Heart right ventricle (tissue), 16 donors: ENCODE data around the gene CADM1. TPM values are rescaled to one million over a fixed set of nuclear protein-coding genes. Genes with fewer than 3 reads are reported as not detected.

ENCODE experiments used
- ATAC-seq, 8 donors: fragments of 200-7000 bp; cut with Tn5 transposase; one replicate each; pipeline ENCODE4 v1.9.1; 2020; ENCODE audit warnings: mild to moderate bottlenecking in 8 of 8, moderate library complexity in 8 of 8, moderate number of reproducible peaks in 1 of 8
- DNase-seq, 2 donors: peaks; one replicate each; pipeline ENCODE4 v3.0.0-alpha.2; 2020
- H3K27ac ChIP-seq, 10 donors: fragments of 200-600 bp; sonication (generic) in 2 of 10; one replicate each; pipeline versions ENCODE4 v1.5.0 to v1.8.0; 2020 to 2022; ENCODE audit warnings: mild to moderate bottlenecking in 3 of 10
- H3K27me3 ChIP-seq, 7 donors: fragments of 200-600 bp; one replicate each; pipeline ENCODE4 v1.8.0; 2021 to 2022; ENCODE audit warnings: mild to moderate bottlenecking in 2 of 7
- H3K36me3 ChIP-seq, 9 donors: fragments of 200-600 bp; sonication (generic) in 1 of 9; one replicate each; pipeline versions ENCODE4 v1.5.0 to v1.8.0; 2020 to 2022; ENCODE audit warnings: mild to moderate bottlenecking in 2 of 9
- H3K4me1 ChIP-seq, 9 donors: fragments of 200-600 bp; sonication (generic) in 1 of 9; one replicate each; pipeline versions ENCODE4 v1.5.0 to v1.8.0; 2020 to 2022; ENCODE audit warnings: mild to moderate bottlenecking in 4 of 9
- H3K4me3 ChIP-seq, 10 donors: fragments of 200-600 bp; sonication (generic) in 2 of 10; one replicate each; pipeline versions ENCODE4 v1.5.0 to v1.8.0; 2020 to 2022; ENCODE audit warnings: mild to moderate bottlenecking in 7 of 10, moderate library complexity in 2 of 10
- H3K9me3 ChIP-seq, 11 donors: fragments of 200-600 bp in 10 of 11; sonication (generic) in 2 of 11; one replicate each; pipeline versions ENCODE4 v1.5.0 to v1.8.0; 2013 to 2022; ENCODE audit warnings: mild to moderate bottlenecking in 2 of 11, control low read depth in 1 of 11, moderate library complexity in 1 of 11
- CTCF ChIP-seq, 9 donors: fragments of 200-600 bp; sonication (generic) in 2 of 9; IDR thresholded peaks; one replicate each; pipeline versions ENCODE4 v1.5.0 to v1.8.0; 2021 to 2022; ENCODE audit warnings: antibody characterized with exemption in 9 of 9, mild to moderate bottlenecking in 5 of 9, moderate library complexity in 1 of 9
- WGBS, 2 donors: extraction: QIAGEN DNeasy Blood & Tissue Kit; methylation state at CpG; one replicate each; pipeline ENCODE4 v1.1.7; 2013; ENCODE audit warnings: inconsistent platforms in 1 of 2; 5-methylcytosine and 5-hydroxymethylcytosine counted together
- intact Hi-C, 10 donors: fragments of 100-400 bp; cut with DNase I; formaldehyde crosslinking; loops; one replicate each; pipeline versions ENCODE4 v1.11.1 to v1.14.2; 2022
- polyA plus RNA-seq, 2 donors: library from polyadenylated mRNA; stranded (reverse); fragments of 200-250 nt; gene quantifications; one replicate each; pipeline ENCODE4 v1.2.3, GENCODE V29; 2013
- total RNA-seq, 10 donors: library from RNA; stranded (reverse); fragmentation: NEBNext Ultra II Directional in 3 of 10; extraction: Animal tissue kit (Norgen Biotek cat#: 25700) in 3 of 10; gene quantifications; one replicate each; pipeline versions ENCODE4 v1.2.1 to v1.2.4, GENCODE V29; 2021 to 2023
- donor health status: Arrhythmogenic right ventricular cardiomyopathy.
- donor health status: ischemic (EF 13 %, LVEDD 7.1; RV severe dilation, severe dysfunction).
- donor health status: healthy with polysubstance abuse.
- donor health status: DM: no; HTN: yes; CAD: no.
- donor health status: DM: no; HTN: no; CAD: no.
- donor health status: ischemic (EF 25% LVEDD 6.9; RV normal size, moderate dysfunction).
- donor health status: ischemic (EF 25% LVEDD 5.7; RV mildly dilated, moderate dysfunction).
- donor health status: healthy.
- donor health status: DM: yes; HTN: yes; CAD: no.
- donor health status: Ischemic cardiomyopathy.
- donor health status: ischemic (EF 35%, LVEDD 5.7; RV mildly dilated, moderate dysfunction).
- donor health status: nonischemic (EF 11% LVEDD 7.7; RV severe dilation, severe dysfunction).
- donor health status: DM: yes; HTN: yes; CAD: no.
- donor health status: PGD.
- donor health status: ischemic (EF 29% LVEDD 5.4; RV normal size, mild dysfunction).
- donor health status: nonischemic (EF 23%, LVEDD 6.1; RV moderate dilation, normal function).

CADM1 gene
- total and polyA plus RNA-seq, 12 donors: 10.2 to 83.0 (median 41.4) TPM

- 1% methylated on average over 71 to 77 of the region's 77 CpGs for WGBS, 2 donors
- Histone ChIP-seq H3K9me3 (no peaks in the 10 kb centered on the region), H3K27me3 (peaks cover 0 to 91% (median 24%) of the 10 kb centered on the region in 7 donors), H3K4me3 (peak overlapping the region; percentile 36 to 77 (median 65)), H3K4me1 (peaks cover 0 to 44% (median 23%) of the 10 kb centered on the region in 9 donors), H3K27ac (peak overlapping the region; percentile 18 to 90 (median 77)), H3K36me3 (no peaks in the 10 kb centered on the region)
- TF ChIP-seq CTCF (IDR thresholded peaks at IDR 0.05): peak in 7 of 9 donors; percentile 35 to 69 (median 51)
- intact Hi-C loops: loop anchor here in 9 of 10 donors (1.0 to 10.0 kb wide), 11 partner anchors 56 to 174 kb away; no protein-coding TSS in a partner anchor
- ATAC-seq (peak; percentile 44 to 81 (median 67)), DNase-seq (peak; percentile 61 to 74)
These were observed 931 bp downstream of the CADM1 start for GRCh38 chr11:115503083-115503885.

GRCh38 chr11:115502636-115503082 is 1.6 kb downstream of the CADM1 start:
- no peak for TF ChIP-seq CTCF (IDR thresholded peaks at IDR 0.05)
- no peak for ATAC-seq

GRCh38 chr11:115501893-115502589 is 2.2 kb downstream of the CADM1 start:
- no peak for ATAC-seq
- Histone ChIP-seq H3K4me3 (peak overlapping the region; percentile 36 to 77 (median 65)), H3K9me3 (no peaks in the 10 kb centered on the region), H3K4me1 (peaks cover 0 to 44% (median 23%) of the 10 kb centered on the region in 9 donors), H3K36me3 (no peaks in the 10 kb centered on the region), H3K27ac (peak overlapping the region in 4 of 10 donors; percentile 35 to 86 (median 81)), H3K27me3 (peaks cover 0 to 89% (median 24%) of the 10 kb centered on the region in 7 donors)
- intact Hi-C loops: loop anchor here in 9 of 10 donors (2.0 to 10.0 kb wide), 10 partner anchors 55 to 175 kb away; no protein-coding TSS in a partner anchor
- DNase-seq: no peak
- 8 to 11% methylated on average over 22 of the region's 22 CpGs for WGBS, 2 donors
- no peak for TF ChIP-seq CTCF (IDR thresholded peaks at IDR 0.05)

More at GRCh38 chr11:115502636-115503082, 1.6 kb downstream of the CADM1 start:
- Histone ChIP-seq H3K36me3 (no peaks in the 10 kb centered on the region), H3K9me3 (no peaks in the 10 kb centered on the region), H3K4me1 (peaks cover 0 to 44% (median 23%) of the 10 kb centered on the region in 9 donors), H3K27ac (peak overlapping the region in 9 of 10 donors; percentile 35 to 90 (median 79)), H3K27me3 (peaks cover 0 to 94% (median 24%) of the 10 kb centered on the region in 7 donors), H3K4me3 (peak overlapping the region; percentile 36 to 77 (median 65))
- intact Hi-C loops: loop anchor here in 9 of 10 donors (1.0 to 10.0 kb wide), 11 partner anchors 55 to 175 kb away; no protein-coding TSS in a partner anchor
- 1% methylated on average over 29 to 30 of the region's 30 CpGs for WGBS, 2 donors
- no peak for DNase-seq

GRCh38 chr11:115501502-115501892 is 2.7 kb downstream of the CADM1 start:
- H3K9me3 ChIP-seq: no peaks in the 10 kb centered on the region
- no peak for TF ChIP-seq CTCF (IDR thresholded peaks at IDR 0.05)
- H3K27ac ChIP-seq: no peak overlapping the region
- H3K4me1 ChIP-seq: peaks cover 0 to 44% (median 23%) of the 10 kb centered on the region in 9 donors
- H3K27me3 ChIP-seq: peaks cover 0 to 85% (median 24%) of the 10 kb centered on the region in 7 donors
- ATAC-seq: no peak
- WGBS, 2 donors: 55 to 56% methylated on average over 8 of the region's 8 CpGs
- peak overlapping the region in 4 of 10 donors; percentile 65 to 75 (median 70) for H3K4me3 ChIP-seq
- intact Hi-C loops: loop anchor here in 9 of 10 donors (5.0 to 10.0 kb wide), 9 partner anchors 54 to 176 kb away; no protein-coding TSS in a partner anchor
- no peak for DNase-seq
- H3K36me3 ChIP-seq: no peaks in the 10 kb centered on the region
